ENCODE results near the gene COL27A1. TPM values are rescaled to one million over a fixed set of nuclear protein-coding genes. Genes with fewer than 3 reads are reported as not detected.

The COL27A1 gene
- total and polyA plus RNA-seq, 2 donors (not counting 3 experiments of a cell fraction or from before 2014, with no cell fraction given), result 14.7 to 49.1 TPM

- no peaks in the 10 kb centered on the region for H3K4me1 ChIP-seq (ENCODE audit: control insufficient read depth, extremely low read depth, insufficient read depth, low read length)
- TF ChIP-seq JUN (IDR thresholded peaks at IDR 0.05; ENCODE audit: borderline replicate concordance, insufficient read depth, insufficient read length, low read depth) (no peak), POLR2AphosphoS5 (IDR thresholded peaks at IDR 0.05; ENCODE audit: insufficient read depth, low read depth, low read length) (no peak), MYC (IDR thresholded peaks at IDR 0.05; ENCODE audit: low read depth, low read length) (no peak), EZH2 (IDR thresholded peaks at IDR 0.05; ENCODE audit: borderline replicate concordance, low read depth, low read length, severe bottlenecking) (no peak), MAX (IDR thresholded peaks at IDR 0.05; ENCODE audit: insufficient read depth, insufficient read length) (no peak), POLR2A (IDR thresholded peaks at IDR 0.05; ENCODE audit: low read depth, low read length) (no peak), GATA2 (IDR thresholded peaks at IDR 0.05; ENCODE audit: insufficient read depth, insufficient read length, low read depth, low read length) (no peak), FOS (IDR thresholded peaks at IDR 0.05; ENCODE audit: borderline replicate concordance, insufficient read depth, low read length) (no peak), CTCF (IDR thresholded peaks at IDR 0.05; ENCODE audit: extremely low read depth in 1 of 2, insufficient read depth in 1 of 2, low read depth in 1 of 2, low read length in 2 of 2) (no peak)
- H3K4me2 ChIP-seq (ENCODE audit: insufficient read depth, low read length), result no peak overlapping the region
- no TSS peak for BruUV-seq (replicated peaks)
- no peaks in the 10 kb centered on the region for H3K36me3 ChIP-seq (ENCODE audit: control insufficient read depth in 2 of 2, extremely low read depth in 1 of 2, insufficient read depth in 2 of 2, low read length in 2 of 2)
- no peak overlapping the region for H3K27ac ChIP-seq (ENCODE audit: insufficient read depth, low read depth, low read length)
- no peak overlapping the region for H2AFZ ChIP-seq (ENCODE audit: low read depth, low read length)
- no peak overlapping the region for H3K4me3 ChIP-seq (replicated peaks in 1 of 3; ENCODE audit: insufficient read depth in 1 of 3, low read depth in 1 of 3, low read length in 3 of 3)
- no peaks in the 10 kb centered on the region for H3K79me2 ChIP-seq (ENCODE audit: control insufficient read depth, insufficient read depth, low read length)
- H4K20me1 ChIP-seq (replicated peaks; ENCODE audit: control insufficient read depth, extremely low read depth, insufficient read depth, low read length), result no peaks in the 10 kb centered on the region
- POLR2A ChIA-PET, result no interaction called here
- intact Hi-C loops (cut with micrococcal nuclease) (no loop called here), dilution Hi-C loops (cut with MboI; ENCODE audit: extremely low pct_ligation_motif_present, low sequenced_read_pairs) (no loop called here)
- CTCF ChIA-PET, result interaction anchor here (0.9 to 2.2 kb wide), 3 partner anchors 14 to 43 kb away, joined by 3 to 15 read pairs (median 3); no protein-coding TSS in a partner anchor
- no peaks in the 10 kb centered on the region for H3K9me3 ChIP-seq (replicated peaks; ENCODE audit: control insufficient read depth, insufficient read depth, low read length)
- no peaks in the 10 kb centered on the region for H3K9me1 ChIP-seq (replicated peaks; ENCODE audit: control insufficient read depth, extremely low read depth, insufficient read depth, low read length)
- peaks cover 16 to 24% of the 10 kb centered on the region in 2 experiments for H3K27me3 ChIP-seq (ENCODE audit: control insufficient read depth in 2 of 2, insufficient read depth in 2 of 2, low read length in 2 of 2)
- FAIRE-seq (no peak), DNase-seq (ENCODE audit: low read depth, low spot score) (no peak)
- H3K9ac ChIP-seq (replicated peaks; ENCODE audit: extremely low read depth, insufficient read depth, low read length), result no peak overlapping the region
These were observed 29.8 kb upstream of the COL27A1 start for GRCh38 chr9:114125476-114126013.

All from endothelial cell of umbilical vein (primary cell).